ENCODE measurements around the gene ACTA1. TPM values are rescaled to one million over a fixed set of nuclear protein-coding genes. Genes with fewer than 3 reads are reported as not detected.

Gene ACTA1
- total and polyA plus RNA-seq, 4 donors = 0.06 to 0.33 (median 0.08) TPM; not detected in 1

- TF ChIP-seq EGR1 (IDR thresholded peaks at IDR 0.05; ENCODE audit: low read depth in 2 of 2) = no peak
- no peak for TF ChIP-seq FOXA1 (IDR thresholded peaks at IDR 0.05)
- TF ChIP-seq TAF1 (conservative IDR thresholded peaks at IDR 0.05) = no peak
- TF ChIP-seq REST (IDR thresholded peaks at IDR 0.05) = no peak
- TF ChIP-seq HNF4G (IDR thresholded peaks at IDR 0.05) = no peak
- no peak for TF ChIP-seq GABPA (IDR thresholded peaks at IDR 0.05 in 1 of 2, conservative IDR thresholded peaks at IDR 0.05 in 1 of 2)
- TF ChIP-seq NR2F2 (IDR thresholded peaks at IDR 0.05) = no peak
- no peak for TF ChIP-seq ATF3 (IDR thresholded peaks at IDR 0.05)
- no peak for TF ChIP-seq HNF4A (conservative IDR thresholded peaks at IDR 0.05)
- no peak for TF ChIP-seq SP1 (IDR thresholded peaks at IDR 0.05)
- no peak for TF ChIP-seq RXRA (IDR thresholded peaks at IDR 0.05)
- TF ChIP-seq CTCF (IDR thresholded peaks at IDR 0.05; ENCODE audit: low read depth, low read length, missing input control) = no peak
- no peaks in the 10 kb centered on the region for H3K9me3 ChIP-seq (ENCODE audit: control insufficient read depth in 4 of 4, low read length in 3 of 4)
- WGBS = 96% methylated on average over 1 of the region's 1 CpG
- H3K4me3 ChIP-seq (ENCODE audit: low read depth in 1 of 3, low read length in 3 of 3) = no peak overlapping the region
- no peak overlapping the region for H3K9ac ChIP-seq (ENCODE audit: low read depth in 1 of 2, low read length in 2 of 2)
- H3K36me3 ChIP-seq (ENCODE audit: control insufficient read depth in 4 of 4, insufficient read depth in 3 of 4, low read depth in 1 of 4, low read length in 3 of 4) = peaks cover 16 to 72% (median 43%) of the 10 kb centered on the region in 4 donors
- H3K27me3 ChIP-seq (ENCODE audit: control insufficient read depth in 4 of 4, insufficient read depth in 4 of 4, low read length in 3 of 4) = no peaks in the 10 kb centered on the region
- H3K4me1 ChIP-seq (ENCODE audit: control insufficient read depth in 4 of 4, insufficient read depth in 4 of 4, low read length in 3 of 4) = no peaks in the 10 kb centered on the region
- H3K27ac ChIP-seq (ENCODE audit: low read depth in 1 of 2, low read length in 2 of 2) = no peak overlapping the region
- DNase-seq (ENCODE audit: low spot score) = no peak
These were observed 33.0 kb upstream of the ACTA1 start for GRCh38 chr1:229466887-229467286.

- peaks cover 19 to 76% (median 51%) of the 10 kb centered on the region in 4 donors for H3K36me3 ChIP-seq (ENCODE audit: control insufficient read depth in 4 of 4, insufficient read depth in 3 of 4, low read depth in 1 of 4, low read length in 3 of 4)
- H3K27ac ChIP-seq (ENCODE audit: low read depth in 1 of 2, low read length in 2 of 2) = no peak overlapping the region
- DNase-seq (ENCODE audit: low spot score) = no peak
- 97% methylated on average over 8 of the region's 8 CpGs for WGBS
- H3K27me3 ChIP-seq (ENCODE audit: control insufficient read depth in 4 of 4, insufficient read depth in 4 of 4, low read length in 3 of 4) = no peaks in the 10 kb centered on the region
- H3K4me1 ChIP-seq (ENCODE audit: control insufficient read depth in 4 of 4, insufficient read depth in 4 of 4, low read length in 3 of 4) = no peaks in the 10 kb centered on the region
- no peak overlapping the region for H3K9ac ChIP-seq (ENCODE audit: low read depth in 1 of 2, low read length in 2 of 2)
- no peak overlapping the region for H3K4me3 ChIP-seq (ENCODE audit: low read depth in 1 of 3, low read length in 3 of 3)
- no peak for TF ChIP-seq RAD21 (IDR thresholded peaks at IDR 0.05)
- H3K9me3 ChIP-seq (ENCODE audit: control insufficient read depth in 4 of 4, low read length in 3 of 4) = no peaks in the 10 kb centered on the region
These were observed 30.8 kb upstream of the ACTA1 start for GRCh38 chr1:229464672-229465071.
